ENCODE data around the gene KIAA0319L.
"Not testable (repeated sequence)": the region's sequence is repeated elsewhere in the genome, so short reads cannot be mapped to it uniquely, and the experiment has no call there.

The KIAA0319L gene

DNA sequence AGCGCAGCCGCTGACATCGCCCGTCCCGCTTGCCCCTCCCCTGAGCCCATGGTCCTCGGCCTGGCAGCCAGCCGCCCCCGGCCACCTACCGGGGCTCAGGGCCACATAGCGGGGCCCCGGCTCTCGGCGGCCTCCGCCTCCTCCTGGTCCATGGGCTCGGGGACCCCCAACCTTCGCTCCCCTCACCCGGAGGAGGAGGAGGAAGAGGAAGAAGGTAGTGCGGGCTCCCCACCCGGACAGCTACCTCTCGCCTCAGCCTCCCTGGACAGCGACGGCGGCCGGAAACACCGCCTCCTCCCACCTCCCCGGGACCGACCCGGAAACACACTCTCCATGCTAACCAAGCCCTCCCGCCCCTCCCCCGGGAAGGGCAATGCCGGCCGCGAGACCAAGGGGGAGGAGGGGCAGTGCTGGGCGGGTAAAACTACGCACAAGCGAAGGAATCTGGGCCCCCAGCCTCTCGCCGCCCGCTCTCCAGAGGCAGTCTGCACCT is at the start of gene KIAA0319L:
Gene KIAA0319L, minus strand, starts transcription at position 286 of the 493 bp plus-strand sequence. CDS start 2,912 bp downstream, outside the sequence.
- DNase-seq: peak; percentile 80

DNA sequence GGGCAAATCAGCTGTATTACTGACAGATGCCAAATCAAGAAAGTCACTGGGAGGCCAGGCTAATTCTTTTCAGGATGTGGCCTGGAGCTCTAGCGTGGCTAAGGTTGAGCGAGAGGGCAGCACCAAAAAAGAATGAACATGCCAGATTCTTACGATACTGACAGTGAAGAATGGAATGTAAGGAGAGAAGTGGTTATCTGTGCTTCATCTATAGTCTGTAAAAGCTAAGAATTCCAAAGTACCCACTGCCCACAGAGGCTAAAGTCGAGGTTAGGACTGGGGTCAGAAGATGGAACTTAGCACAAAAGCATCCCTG is 48.6 kb upstream of the KIAA0319L start:
- no peak for DNase-seq

DNA sequence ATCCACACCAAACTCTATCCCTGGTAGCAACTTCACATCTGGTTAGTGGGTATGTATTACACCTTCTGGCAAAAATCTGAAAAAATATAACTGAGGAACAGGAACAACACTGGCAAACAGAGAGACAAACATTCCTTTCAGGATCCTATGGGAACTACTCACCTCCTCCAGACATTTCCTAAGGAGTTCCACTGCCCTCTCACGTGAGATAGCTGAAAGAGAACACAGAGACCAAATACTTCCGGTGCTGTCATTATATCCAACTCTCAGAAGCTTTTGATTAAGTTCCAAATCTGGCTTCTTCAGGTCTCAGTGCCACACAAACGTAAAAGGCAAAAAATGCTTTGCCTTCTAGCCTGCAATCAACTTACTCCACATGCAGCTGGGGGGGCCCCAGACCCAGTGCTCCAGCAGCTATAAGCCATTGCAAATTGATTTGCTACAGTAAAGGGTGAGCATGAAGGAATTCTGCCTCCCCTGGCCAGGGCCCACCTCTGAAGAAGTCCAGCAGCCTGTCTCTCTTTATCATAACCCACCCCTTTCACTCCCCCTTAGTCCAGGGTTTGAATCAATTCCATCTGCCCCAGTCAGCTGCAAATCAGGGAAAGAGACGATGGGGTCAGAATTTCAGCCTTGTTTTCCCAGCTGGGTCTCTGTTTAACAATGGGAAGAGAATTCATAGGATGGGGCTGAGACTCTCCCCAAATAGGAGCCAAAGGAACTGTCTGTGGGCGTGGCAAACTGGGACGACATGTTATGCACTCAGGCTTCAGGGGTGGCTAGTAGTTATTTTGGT is 48.1 kb upstream of the KIAA0319L start:
- DNase-seq: no peak

- DNase-seq: no peak
Measured at GRCh38 chr1:35603941-35604340, 46.7 kb upstream of the KIAA0319L start.

- no peak for DNase-seq
Measured at GRCh38 chr1:35603468-35603867, 46.3 kb upstream of the KIAA0319L start.

DNA sequence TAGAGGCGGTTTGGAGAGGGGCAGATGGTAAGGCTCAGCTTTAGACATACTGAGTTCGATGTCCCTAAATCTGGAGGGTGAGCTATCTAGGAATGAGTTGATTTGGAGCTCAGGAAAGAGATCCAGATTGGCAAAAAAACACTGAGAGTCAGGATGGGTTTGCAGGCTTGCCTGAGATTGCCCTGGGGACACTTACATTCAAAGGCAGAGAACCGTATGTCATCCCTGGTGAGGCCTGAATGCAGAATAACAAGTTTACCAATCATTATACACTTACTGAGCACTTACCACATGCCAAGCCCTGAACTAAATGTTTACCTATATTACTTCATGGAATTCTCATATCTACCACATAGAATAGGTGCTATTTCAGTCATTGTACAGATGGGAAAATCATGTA is 43.4 kb upstream of the KIAA0319L start:
- no peak for DNase-seq

DNA sequence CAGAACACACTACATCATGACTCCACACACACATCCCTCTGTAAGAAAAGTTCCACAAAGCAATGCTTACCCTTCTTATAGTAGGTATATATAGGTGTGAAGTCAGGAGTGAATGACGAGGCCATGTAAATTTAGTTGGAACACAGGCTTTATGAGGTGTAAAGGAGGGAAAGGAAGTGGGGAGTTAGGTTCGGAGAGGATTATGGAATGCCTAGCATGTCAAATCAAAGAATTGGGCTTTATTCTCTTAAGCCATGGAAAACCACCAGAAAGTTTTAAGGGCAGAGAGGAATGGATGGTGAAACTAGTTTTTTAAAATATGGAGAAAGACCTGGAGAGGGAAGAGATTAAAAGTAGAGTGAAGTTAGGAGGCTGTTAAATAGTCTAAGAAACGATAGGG is 42.2 kb upstream of the KIAA0319L start:
- no peak for DNase-seq

DNA sequence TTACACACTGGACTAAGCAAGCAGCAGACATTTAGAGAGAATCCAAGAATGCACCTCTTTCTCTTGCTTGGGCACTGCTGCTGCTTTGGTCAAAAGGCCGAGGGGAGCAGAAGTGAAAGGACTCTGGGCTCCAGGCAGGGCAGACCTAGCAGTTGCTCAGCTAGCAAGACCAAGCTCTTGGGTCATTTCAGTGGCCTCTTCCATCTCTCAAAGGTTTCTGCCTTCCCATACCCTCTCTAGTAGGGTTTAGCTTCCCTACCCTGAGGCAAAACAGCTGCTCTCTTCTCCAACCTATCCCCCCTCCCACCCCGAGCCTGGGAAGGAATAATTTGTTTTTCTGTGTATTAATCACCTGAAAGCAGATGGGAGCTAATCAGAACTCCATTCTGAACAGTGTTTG is 41.7 kb upstream of the KIAA0319L start:
- DNase-seq: no peak

DNA sequence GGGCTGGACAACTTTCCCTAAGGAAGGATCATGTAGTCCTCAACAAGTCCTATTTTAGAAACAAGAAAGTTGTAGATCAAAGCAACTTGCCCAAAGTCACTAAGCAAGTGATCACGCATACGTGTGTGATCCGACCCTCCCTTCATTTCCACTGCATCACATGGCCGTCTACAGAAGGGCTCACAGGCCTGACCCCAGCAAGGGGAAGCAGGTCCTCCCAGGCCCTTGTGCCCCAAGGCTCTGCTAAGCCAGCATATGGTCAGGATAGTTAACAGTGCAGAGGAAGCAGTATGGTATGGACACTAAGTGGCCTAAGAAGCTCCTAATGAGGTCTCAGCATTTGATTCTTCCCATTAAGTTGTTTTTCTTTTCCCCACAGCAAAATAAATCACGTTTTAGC is 40.7 kb upstream of the KIAA0319L start:
- no peak for DNase-seq

GRCh38 chr1:35595684-35596083 is 38.5 kb upstream of the KIAA0319L start:
- DNase-seq: no peak

DNA sequence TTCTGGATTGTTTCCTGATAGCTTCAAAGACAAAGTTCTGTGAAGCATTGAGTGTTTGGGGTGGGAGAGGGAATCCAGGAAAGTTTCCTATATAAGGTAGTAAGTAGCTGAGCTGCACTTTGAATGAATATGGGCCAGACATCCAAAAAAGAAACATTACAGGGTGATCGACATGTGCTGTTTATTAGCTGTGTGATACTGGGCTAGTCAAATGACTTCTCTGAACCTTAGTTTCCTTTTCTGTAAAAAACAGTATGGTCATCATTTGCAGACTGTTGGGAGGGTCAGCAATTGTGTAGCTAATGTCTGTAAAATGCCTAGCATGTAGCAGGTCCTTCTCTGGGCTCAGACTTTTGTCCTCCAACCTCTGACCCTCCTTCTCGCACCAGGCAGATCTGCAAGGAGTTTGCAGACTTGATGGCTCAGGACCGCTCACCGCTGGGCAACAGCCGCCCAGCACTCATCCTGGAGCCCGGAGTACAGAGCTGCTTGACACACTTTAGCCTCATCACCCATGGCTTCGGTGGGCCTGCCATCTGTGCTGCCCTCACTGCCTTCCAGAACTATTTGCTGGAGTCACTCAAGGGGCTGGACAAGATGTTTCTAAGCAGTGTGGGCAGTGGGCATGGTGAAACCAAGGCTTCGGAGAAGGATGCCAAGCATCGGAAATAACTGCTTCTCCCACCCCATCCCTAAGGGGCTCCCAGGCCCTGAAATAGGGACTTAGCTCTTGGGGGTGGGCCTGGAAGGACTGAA is 37.0 kb upstream of the KIAA0319L start:
- no peak for DNase-seq

DNA sequence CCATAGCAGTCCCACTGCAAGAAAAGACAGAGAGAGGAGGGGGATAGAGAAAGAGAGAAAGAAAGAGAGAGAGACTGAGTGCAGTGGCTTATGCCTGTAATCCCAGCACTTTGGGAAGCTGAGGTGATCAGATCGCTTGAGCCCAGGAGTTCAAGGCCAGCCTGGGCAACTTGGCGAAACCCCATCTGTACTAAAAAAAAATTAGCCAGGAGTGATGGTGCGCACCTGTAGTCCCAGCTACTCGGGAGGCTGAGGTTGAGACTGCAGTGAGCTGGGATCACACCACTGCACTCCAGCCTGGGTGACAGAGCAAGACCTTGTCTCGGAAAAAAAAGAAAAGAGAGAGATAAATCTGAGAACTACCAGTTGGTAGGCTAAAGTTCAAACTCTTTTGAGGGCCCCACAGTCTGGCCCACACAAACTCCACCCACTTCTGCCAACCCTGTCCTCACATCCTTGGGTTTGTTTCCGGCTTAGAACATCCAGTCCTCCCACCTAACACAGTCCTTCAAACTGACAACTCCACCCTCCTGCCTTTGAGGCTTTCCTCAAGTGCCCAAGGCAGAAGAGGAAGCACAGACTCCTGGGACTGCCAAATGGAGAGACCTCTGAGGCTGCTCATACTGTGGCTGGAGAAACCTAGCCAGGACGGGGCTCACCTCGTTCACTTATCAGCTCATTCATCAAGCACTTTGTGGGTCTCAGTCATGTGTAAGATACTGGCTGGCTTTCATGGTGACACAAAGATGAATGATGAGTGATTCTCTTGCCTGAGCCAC is 36.0 kb upstream of the KIAA0319L start:
- DNase-seq: peak; percentile 31

GRCh38 chr1:35591211-35591610 is 34.0 kb upstream of the KIAA0319L start:
- DNase-seq: no peak

DNA sequence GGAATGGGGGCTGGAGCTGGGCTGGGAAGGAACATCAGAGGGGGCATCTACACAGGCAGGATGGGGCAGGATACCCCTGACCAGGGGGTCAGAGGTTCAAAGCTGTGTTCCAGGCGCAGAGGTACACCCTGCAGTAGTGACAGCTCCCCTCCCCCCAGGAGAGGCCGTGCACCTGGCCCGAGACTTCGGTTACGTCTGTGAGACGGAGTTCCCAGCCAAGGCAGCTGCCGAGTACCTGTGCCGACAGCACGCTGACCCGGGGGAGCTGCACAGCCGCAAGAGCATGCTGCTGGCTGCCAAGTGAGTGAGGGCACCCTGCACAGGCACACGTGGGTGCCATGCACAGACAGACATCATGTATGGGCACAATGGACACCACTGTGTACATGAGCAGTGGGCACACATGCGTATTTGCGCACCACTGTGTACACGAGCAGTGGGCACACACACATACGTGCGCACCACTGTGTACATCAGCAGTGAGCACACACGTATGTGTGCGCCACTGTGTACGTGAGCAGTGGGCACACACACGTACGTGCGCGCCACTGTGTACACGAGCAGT is 33.4 kb upstream of the KIAA0319L start:
- DNase-seq: no peak

DNA sequence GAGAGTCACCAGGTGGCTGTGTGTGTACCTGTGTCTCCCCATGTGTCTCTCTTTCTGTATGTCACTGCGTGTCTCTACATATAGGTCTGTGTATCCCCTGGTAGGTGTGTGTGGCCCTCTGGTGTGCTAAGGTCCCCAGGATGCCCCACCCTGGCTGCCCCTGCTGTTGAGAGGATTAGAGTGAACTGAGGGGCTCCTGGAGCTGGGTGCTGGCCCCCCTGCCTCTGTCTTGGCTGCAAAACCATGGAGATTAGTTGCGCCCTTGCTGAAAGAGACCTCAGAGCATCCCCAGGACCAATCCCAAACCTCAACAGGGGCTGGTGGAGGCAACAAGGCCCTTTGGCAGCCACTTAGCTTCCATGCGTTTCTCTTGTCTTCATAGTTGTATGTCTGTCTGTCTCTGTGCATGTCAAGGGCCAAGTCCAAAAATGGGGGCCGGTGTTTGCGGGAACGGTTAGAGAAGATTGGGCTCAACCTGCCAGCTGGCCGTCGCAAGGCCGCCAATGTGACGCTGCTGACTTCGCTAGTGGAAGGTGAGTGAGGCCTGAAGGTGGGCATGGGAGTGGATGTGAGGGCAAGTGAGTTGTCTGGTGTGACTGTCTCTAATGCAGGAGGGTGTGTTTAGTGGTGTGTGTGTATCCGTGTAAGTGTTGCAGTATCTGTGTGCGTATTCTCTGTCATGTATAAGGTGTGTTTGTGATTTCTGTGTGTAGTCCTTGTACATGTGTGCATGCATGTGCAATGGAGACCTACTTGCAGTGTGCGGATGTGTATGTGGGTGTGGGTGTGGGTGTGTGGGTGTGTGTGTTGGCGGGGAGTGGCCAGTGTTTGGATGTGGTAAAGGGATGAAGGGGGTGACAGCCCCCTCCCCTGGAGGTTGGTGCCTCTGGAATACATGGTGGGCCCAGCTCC is 32.6 kb upstream of the KIAA0319L start:
- DNase-seq: no peak

- DNase-seq: no peak
Measured at GRCh38 chr1:35588197-35588910, 31.2 kb upstream of the KIAA0319L start.

GRCh38 chr1:35587736-35588135 is 30.5 kb upstream of the KIAA0319L start:
- DNase-seq: no peak

DNA sequence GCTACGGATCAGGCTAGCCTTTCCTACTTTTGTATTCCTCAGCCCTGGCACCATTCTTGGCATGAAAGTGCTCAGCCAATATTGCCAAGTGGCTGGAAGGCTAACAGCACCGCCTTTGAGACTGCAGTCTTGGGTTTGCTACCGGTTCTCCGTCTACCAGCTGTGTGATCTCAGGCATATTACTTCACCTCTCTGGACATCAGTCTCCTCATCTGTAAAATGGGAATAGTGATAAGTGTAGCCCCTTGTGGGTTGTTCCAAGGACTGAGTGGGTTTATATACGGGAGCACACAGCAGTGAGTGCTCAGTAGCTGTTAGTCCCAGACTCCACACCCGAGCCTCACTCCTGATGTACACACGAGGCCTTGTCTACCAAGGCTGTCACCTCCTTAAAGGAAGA is 29.6 kb upstream of the KIAA0319L start:
- no peak for DNase-seq

DNA sequence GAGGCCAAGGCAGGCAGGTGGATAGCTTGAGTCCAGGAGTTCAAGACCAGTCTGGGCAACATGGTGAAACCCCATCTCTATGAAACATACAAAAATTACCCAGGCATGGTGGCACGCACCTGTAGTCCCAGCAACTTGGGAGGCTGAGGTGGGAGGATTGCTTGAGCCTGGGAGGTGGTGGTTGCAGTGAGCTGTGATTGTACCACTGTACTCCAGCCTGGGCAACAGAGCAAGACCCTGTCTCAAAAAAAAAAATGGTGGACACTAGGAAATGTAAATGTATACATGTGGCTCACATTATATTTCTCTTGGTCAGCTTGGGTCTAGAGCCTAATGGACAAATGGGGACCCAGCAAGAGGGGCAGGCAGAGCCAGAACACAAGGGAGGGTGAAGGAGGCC is 28.6 kb upstream of the KIAA0319L start:
- DNase-seq: not testable (repeated sequence)

DNA sequence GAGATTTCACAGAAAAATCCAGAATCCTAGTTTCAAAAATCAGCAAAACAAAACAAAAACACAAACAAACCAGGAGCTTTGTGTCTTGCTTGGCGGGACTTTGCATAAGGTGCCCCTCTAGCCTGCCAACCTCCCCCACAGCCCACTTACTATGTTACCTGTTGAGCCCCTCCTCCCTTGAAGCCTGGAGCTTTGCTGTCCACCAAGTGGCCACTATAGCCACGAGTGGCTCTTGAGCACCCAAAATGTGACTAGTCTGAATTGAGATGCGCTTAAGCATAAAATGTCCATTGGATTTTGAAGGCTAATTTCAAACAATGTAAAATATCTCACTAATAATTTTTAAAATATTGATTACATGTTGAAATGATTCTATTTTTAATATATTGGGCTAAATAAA is 28.1 kb upstream of the KIAA0319L start:
- no peak for DNase-seq

DNA sequence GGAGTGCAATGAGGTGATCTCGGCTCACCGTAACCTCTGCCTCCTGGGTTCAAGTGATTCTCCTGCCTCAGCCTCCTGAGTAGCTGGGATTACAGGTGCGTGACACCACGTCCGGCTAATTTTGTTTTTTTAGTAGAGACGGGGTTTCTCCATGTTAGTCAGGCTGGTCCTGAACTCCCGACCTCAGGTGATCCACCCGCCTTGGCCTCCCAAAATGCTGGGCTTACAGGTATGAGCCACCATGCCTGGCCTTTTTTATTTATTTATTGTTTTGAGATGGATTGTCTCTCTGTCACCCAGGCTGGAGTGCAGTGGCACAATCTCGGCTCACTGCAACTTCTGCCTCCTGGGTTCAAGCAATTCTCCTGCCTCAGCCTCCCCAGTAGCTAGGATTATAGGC is 24.4 kb upstream of the KIAA0319L start:
- not testable (repeated sequence) for DNase-seq
